HK-2 (cell line): ENCODE measurements around the gene ENO2.

Source experiments
- DNase-seq: peaks from one replicate; pipeline ENCODE4 v3.0.0-alpha.2; 2018; ENCODE audit not compliant: unreplicated experiment

ENO2 gene

GRCh38 chr12:6912164-6912935, 2.0 kb upstream of the ENO2 start:
- DNase-seq: no peak

GRCh38 chr12:6914947-6915788, 788 bp downstream of the ENO2 start:
- no peak for DNase-seq

- DNase-seq: no peak
These were observed 1.5 kb downstream of the ENO2 start for GRCh38 chr12:6915789-6916285.

GRCh38 chr12:6916426-6917200, 2.2 kb downstream of the ENO2 start:
- no peak for DNase-seq

- peak; percentile 54 for DNase-seq
These were observed 3.3 kb downstream of the ENO2 start for GRCh38 chr12:6917491-6918231.

GRCh38 chr12:6919588-6919987, 5.2 kb downstream of the ENO2 start:
- no peak for DNase-seq

- DNase-seq: no peak
These were observed 7.2 kb downstream of the ENO2 start for GRCh38 chr12:6921539-6921938.

GRCh38 chr12:6921996-6922946, 7.9 kb downstream of the ENO2 start:
- no peak for DNase-seq

GRCh38 chr12:6923003-6923732, 8.8 kb downstream of the ENO2 start:
- no peak for DNase-seq

GRCh38 chr12:6923851-6924250, 9.5 kb downstream of the ENO2 start:
- DNase-seq: no peak

- DNase-seq: no peak
These were observed 10.8 kb downstream of the ENO2 start for GRCh38 chr12:6925239-6925539.

- DNase-seq: peak; percentile 65
These were observed 11.3 kb downstream of the ENO2 start for GRCh38 chr12:6925540-6926279.

- peak; percentile 81 for DNase-seq
These were observed 13.1 kb downstream of the ENO2 start, which contains the start of gene ATN1 for GRCh38 chr12:6927379-6928021. ATN1 (plus strand) TSS chr12:6927959; CDS start chr12:6934002, 6,043 bp downstream.

GRCh38 chr12:6928022-6928702, 13.8 kb downstream of the ENO2 start:
- DNase-seq: no peak

- DNase-seq: no peak
These were observed 14.5 kb downstream of the ENO2 start for GRCh38 chr12:6928703-6929407.

- no peak for DNase-seq
These were observed 15.4 kb downstream of the ENO2 start for GRCh38 chr12:6929466-6930452.
